BLaER1 treated with 17β-estradiol and CSF1 and Interleukin-3, amounts not matched to agents 10 nM and 100 nM (cell line): Measurements from ENCODE around the gene SPATS2.

ENCODE experiments used
- H3K27ac ChIP-seq, 11 experiments: shearing (Covaris generic); formaldehyde crosslinking; 2 replicates each; pipeline ENCODE4 v1.8.1; 2022
- H3K27me3 ChIP-seq, 11 experiments: shearing (Covaris generic); formaldehyde crosslinking; 2 replicates each; pipeline ENCODE4 v1.8.1; 2022
- H3K36me3 ChIP-seq, 11 experiments: shearing (Covaris generic); formaldehyde crosslinking; 2 replicates each; pipeline ENCODE4 v1.8.1; 2022
- H3K4me1 ChIP-seq, 10 experiments: shearing (Covaris generic); formaldehyde crosslinking; 2 replicates each; pipeline ENCODE4 v1.8.1; 2022
- H3K4me2 ChIP-seq, 11 experiments: shearing (Covaris generic); formaldehyde crosslinking; 2 replicates each; pipeline ENCODE4 v1.8.1; 2022
- H3K4me3 ChIP-seq, 10 experiments: shearing (Covaris generic); formaldehyde crosslinking; 2 replicates each; pipeline ENCODE4 v1.8.1; 2022
- H3K9ac ChIP-seq, 11 experiments: shearing (Covaris generic); formaldehyde crosslinking; 2 replicates each; pipeline ENCODE4 v1.8.1; 2022
- H3K9me3 ChIP-seq, 11 experiments: shearing (Covaris generic); formaldehyde crosslinking; replicated peaks in 1 of 11; 2 replicates each; pipeline ENCODE4 v1.8.1; 2022
- H4K20me1 ChIP-seq, 11 experiments: shearing (Covaris generic); formaldehyde crosslinking; 2 replicates each; pipeline ENCODE4 v1.8.1; 2022
- Cebpa-rat ChIP-seq, 11 experiments: shearing (Covaris generic); IDR thresholded peaks; 2 replicates each; pipeline ENCODE4 v1.8.1; 2022

The SPATS2 gene

GRCh38 chr12:49559011-49559675, 191.9 kb downstream of the SPATS2 start:
- Histone ChIP-seq H3K36me3 (peaks cover 83 to 88% (median 86%) of the 10 kb centered on the region in 11 experiments), H3K9ac (no peak overlapping the region), H3K9me3 (no peaks in the 10 kb centered on the region)

GRCh38 chr12:49560695-49561094, 193.4 kb downstream of the SPATS2 start:
- Histone ChIP-seq H3K36me3 (peaks cover 91 to 100% (median 94%) of the 10 kb centered on the region in 11 experiments), H3K4me2 (no peak overlapping the region), H3K4me3 (no peak overlapping the region), H3K27ac (peak overlapping the region in 1 of 11 experiments; percentile 28; a peak in 1 of 22 replicates), H3K4me1 (peaks cover 39 to 52% (median 42%) of the 10 kb centered on the region in 10 experiments), H3K9ac (no peak overlapping the region), H4K20me1 (peaks cover 0 to 90% (median 32%) of the 10 kb centered on the region in 11 experiments; a peak in 14 of 22 replicates), H3K27me3 (no peaks in the 10 kb centered on the region), H3K9me3 (no peaks in the 10 kb centered on the region)
- TF ChIP-seq Cebpa-rat (IDR thresholded peaks at IDR 0.05), result no peak

More at GRCh38 chr12:49559011-49559675, 191.9 kb downstream of the SPATS2 start:
- H3K27me3 ChIP-seq, result no peaks in the 10 kb centered on the region
- peaks cover 0 to 77% (median 16%) of the 10 kb centered on the region in 11 experiments; a peak in 13 of 22 replicates for H4K20me1 ChIP-seq
- H3K4me1 ChIP-seq, result peaks cover 24 to 41% (median 29%) of the 10 kb centered on the region in 10 experiments
- TF ChIP-seq Cebpa-rat (IDR thresholded peaks at IDR 0.05), result no peak
- no peak overlapping the region for H3K4me2 ChIP-seq
- H3K27ac ChIP-seq, result no peak overlapping the region
- no peak overlapping the region for H3K4me3 ChIP-seq

GRCh38 chr12:49562233-49562632, 195.0 kb downstream of the SPATS2 start:
- peak overlapping the region in 4 of 11 experiments; percentile 7 to 8 (median 8); a peak in 2 of 22 replicates for H3K27ac ChIP-seq
- peaks cover 76 to 92% (median 80%) of the 10 kb centered on the region in 11 experiments for H3K36me3 ChIP-seq
- H3K27me3 ChIP-seq, result no peaks in the 10 kb centered on the region
- TF ChIP-seq Cebpa-rat (IDR thresholded peaks at IDR 0.05), result no peak
- H3K9me3 ChIP-seq, result no peaks in the 10 kb centered on the region
- peaks cover 53 to 67% (median 57%) of the 10 kb centered on the region in 10 experiments for H3K4me1 ChIP-seq
- H3K9ac ChIP-seq, result peak overlapping the region in 5 of 11 experiments; percentile 16 to 40 (median 32); a peak in 8 of 22 replicates
- no peak overlapping the region for H3K4me3 ChIP-seq
- H4K20me1 ChIP-seq, result peaks cover 0 to 85% (median 32%) of the 10 kb centered on the region in 11 experiments; a peak in 14 of 22 replicates
- peak overlapping the region; percentile 28 to 99 (median 80) for H3K4me2 ChIP-seq

GRCh38 chr12:49562831-49563230, 195.6 kb downstream of the SPATS2 start:
- Histone ChIP-seq H3K9ac (peak overlapping the region in 5 of 11 experiments; percentile 16 to 37 (median 32); a peak in 7 of 22 replicates), H3K4me3 (0 out of 20 replicates have a peak overlapping the region, but pooled peaks of 1 of the 10 experiments have one; percentile 7), H3K27me3 (no peaks in the 10 kb centered on the region), H3K4me2 (peak overlapping the region; percentile 28 to 99 (median 80)), H3K9me3 (no peaks in the 10 kb centered on the region), H3K36me3 (peaks cover 70 to 86% (median 74%) of the 10 kb centered on the region in 11 experiments), H4K20me1 (peaks cover 0 to 79% (median 26%) of the 10 kb centered on the region in 11 experiments; a peak in 14 of 22 replicates), H3K27ac (no peak overlapping the region; a peak in 1 of 22 replicates), H3K4me1 (peaks cover 56 to 69% (median 59%) of the 10 kb centered on the region in 10 experiments)
- no peak for TF ChIP-seq Cebpa-rat (IDR thresholded peaks at IDR 0.05)

- Histone ChIP-seq H3K27ac (peak overlapping the region in 3 of 11 experiments; percentile 3 to 13 (median 9); a peak in 1 of 22 replicates), H3K9ac (peak overlapping the region in 5 of 11 experiments; percentile 17 to 44 (median 33); a peak in 7 of 22 replicates), H3K4me2 (peak overlapping the region; percentile 66 to 100 (median 94)), H4K20me1 (peaks cover 0 to 67% (median 25%) of the 10 kb centered on the region in 11 experiments; a peak in 14 of 22 replicates), H3K9me3 (no peaks in the 10 kb centered on the region), H3K27me3 (no peaks in the 10 kb centered on the region), H3K4me1 (peaks cover 59 to 73% (median 63%) of the 10 kb centered on the region in 10 experiments), H3K4me3 (no peak overlapping the region; a peak in 1 of 20 replicates), H3K36me3 (peaks cover 57 to 73% (median 62%) of the 10 kb centered on the region in 11 experiments)
- no peak for TF ChIP-seq Cebpa-rat (IDR thresholded peaks at IDR 0.05)
These were observed 196.9 kb downstream of the SPATS2 start for GRCh38 chr12:49563951-49564685.

- Histone ChIP-seq H3K36me3 (peaks cover 50 to 66% (median 54%) of the 10 kb centered on the region in 11 experiments), H3K4me2 (peak overlapping the region; percentile 66 to 100 (median 94)), H3K27ac (peak overlapping the region in 3 of 11 experiments; percentile 3 to 13 (median 9); a peak in 1 of 22 replicates), H3K4me1 (peaks cover 67 to 80% (median 70%) of the 10 kb centered on the region in 10 experiments), H3K27me3 (no peaks in the 10 kb centered on the region), H3K9ac (peak overlapping the region in 9 of 11 experiments; percentile 13 to 49 (median 31); a peak in 8 of 22 replicates), H3K9me3 (no peaks in the 10 kb centered on the region), H3K4me3 (peak overlapping the region in 1 of 10 experiments; percentile 2; a peak in 2 of 20 replicates), H4K20me1 (peaks cover 0 to 60% (median 25%) of the 10 kb centered on the region in 11 experiments; a peak in 14 of 22 replicates)
- TF ChIP-seq Cebpa-rat (IDR thresholded peaks at IDR 0.05), result no peak
These were observed 197.6 kb downstream of the SPATS2 start for GRCh38 chr12:49564686-49565405.

GRCh38 chr12:49565406-49566265, 198.4 kb downstream of the SPATS2 start:
- Histone ChIP-seq H3K27ac (0 out of 22 replicates have a peak overlapping the region, but pooled peaks of 1 of the 11 experiments have one; percentile 1), H3K9ac (peak overlapping the region in 9 of 11 experiments; percentile 9 to 49 (median 31); a peak in 10 of 22 replicates), H3K4me2 (peak overlapping the region; percentile 66 to 100 (median 94)), H3K4me1 (peaks cover 74 to 85% (median 77%) of the 10 kb centered on the region in 10 experiments), H4K20me1 (peaks cover 0 to 54% (median 25%) of the 10 kb centered on the region in 11 experiments; a peak in 14 of 22 replicates), H3K36me3 (peaks cover 42 to 58% (median 48%) of the 10 kb centered on the region in 11 experiments), H3K9me3 (no peaks in the 10 kb centered on the region), H3K27me3 (no peaks in the 10 kb centered on the region), H3K4me3 (0 out of 20 replicates have a peak overlapping the region, but pooled peaks of 1 of the 10 experiments have one; percentile 2)
- no peak for TF ChIP-seq Cebpa-rat (IDR thresholded peaks at IDR 0.05)
